H9 (cell line): ENCODE data around the gene MBTD1. TPM values are rescaled to one million over a fixed set of nuclear protein-coding genes. Genes with fewer than 3 reads are reported as not detected.

Source experiments
- DNase-seq: peaks from one replicate; pipeline ENCODE4 v3.0.0-alpha.2; 2017
- H2AFZ ChIP-seq: one replicate; pipeline ENCODE4 v1.6.1; 2013; ENCODE audit warnings: mild to moderate bottlenecking, low read length, control low read depth, moderate library complexity
- H2AK5ac ChIP-seq: 2 replicates; pipeline ENCODE4 v1.6.1; 2013; ENCODE audit warnings: low read length, control low read depth, mixed read lengths; ENCODE audit not compliant: insufficient read length
- H2BK120ac ChIP-seq: one replicate; pipeline ENCODE4 v1.6.1; 2013; ENCODE audit warnings: low read depth, mild to moderate bottlenecking, low read length, control low read depth, inconsistent platforms; ENCODE audit not compliant: poor library complexity, severe bottlenecking
- H2BK12ac ChIP-seq: 2 replicates; pipeline ENCODE4 v1.6.1; 2013; ENCODE audit warnings: low read length, control low read depth, mixed read lengths, low read depth; ENCODE audit not compliant: insufficient read length
- H2BK15ac ChIP-seq: 2 replicates; pipeline ENCODE4 v1.6.1; 2013; ENCODE audit warnings: low read depth, low read length, control low read depth
- H2BK20ac ChIP-seq: one replicate; pipeline ENCODE4 v1.6.1; 2013; ENCODE audit warnings: low read depth, mild to moderate bottlenecking, low read length, control low read depth, inconsistent platforms; ENCODE audit not compliant: poor library complexity, severe bottlenecking
- H2BK5ac ChIP-seq: 2 replicates; pipeline ENCODE4 v1.6.1; 2013; ENCODE audit warnings: low read length, control low read depth, mixed read lengths; ENCODE audit not compliant: insufficient read length
- H3K14ac ChIP-seq: 2 replicates; pipeline ENCODE4 v1.6.1; 2013; ENCODE audit warnings: low read length, control low read depth; ENCODE audit not compliant: insufficient read depth
- H3K18ac ChIP-seq: 2 replicates; pipeline ENCODE4 v1.6.1; 2013; ENCODE audit warnings: low read depth, mild to moderate bottlenecking, mixed read lengths, low read length, control low read depth; ENCODE audit not compliant: insufficient read length
- H3K23ac ChIP-seq: 2 replicates; pipeline ENCODE4 v1.6.1; 2013; ENCODE audit warnings: low read length, control low read depth, mixed read lengths, low read depth; ENCODE audit not compliant: insufficient read length
- H3K23me2 ChIP-seq: 2 replicates; pipeline ENCODE4 v1.6.1; 2013; ENCODE audit warnings: low read depth, mild to moderate bottlenecking, mixed read lengths, low read length, control low read depth; ENCODE audit not compliant: insufficient read length, poor library complexity, severe bottlenecking
- H3K27ac ChIP-seq: 2 replicates; pipeline ENCODE4 v1.5.1; 2013; ENCODE audit warnings: low read length, control low read depth, mixed read lengths, low read depth; ENCODE audit not compliant: insufficient read length
- H3K27me3 ChIP-seq: 2 replicates; pipeline ENCODE4 v1.6.1; 2013; ENCODE audit warnings: low read length, control low read depth, inconsistent platforms; ENCODE audit not compliant: insufficient read depth
- H3K4ac ChIP-seq: 2 replicates; pipeline ENCODE4 v1.6.1; 2013; ENCODE audit warnings: low read depth, mild to moderate bottlenecking, control low read depth, inconsistent platforms, low read length, moderate library complexity
- H3K4me1 ChIP-seq: 2 replicates; pipeline ENCODE4 v1.6.1; 2013; ENCODE audit warnings: low read length, control low read depth, inconsistent platforms; ENCODE audit not compliant: insufficient read depth
- H3K4me2 ChIP-seq: 2 replicates; pipeline ENCODE4 v1.6.1; 2013; ENCODE audit warnings: low read length, control low read depth, mixed read lengths; ENCODE audit not compliant: insufficient read length, insufficient read depth
- H3K56ac ChIP-seq: 2 replicates; pipeline ENCODE4 v1.6.1; 2013; ENCODE audit warnings: low read depth, mild to moderate bottlenecking, mixed read lengths, low read length, control low read depth; ENCODE audit not compliant: insufficient read length
- H3K79me1 ChIP-seq: 2 replicates; pipeline ENCODE4 v1.6.1; 2013; ENCODE audit warnings: low read depth, mild to moderate bottlenecking, moderate library complexity, low read length, control low read depth, inconsistent platforms; ENCODE audit not compliant: insufficient read depth, poor library complexity, severe bottlenecking
- H3K79me2 ChIP-seq: 2 replicates; pipeline ENCODE4 v1.6.1; 2013; ENCODE audit warnings: low read length, control low read depth, inconsistent platforms; ENCODE audit not compliant: insufficient read depth
- H3K9ac ChIP-seq: 2 replicates; pipeline ENCODE4 v1.6.1; 2013; ENCODE audit warnings: low read length, control low read depth, mixed read lengths; ENCODE audit not compliant: insufficient read length; ENCODE audit errors: extremely low read depth
- H3K9me3 ChIP-seq: one replicate; pipeline ENCODE4 v1.6.1; 2013; ENCODE audit warnings: low read depth, low read length, inconsistent platforms; ENCODE audit not compliant: control insufficient read depth
- H3T11ph ChIP-seq: one replicate; pipeline ENCODE4 v1.6.1; 2013; ENCODE audit warnings: mild to moderate bottlenecking, low read length, control low read depth, inconsistent platforms
- H4K20me1 ChIP-seq: one replicate; pipeline ENCODE4 v1.6.1; 2013; ENCODE audit not compliant: control insufficient read depth, insufficient read length, insufficient read depth
- H4K5ac ChIP-seq: 2 replicates; pipeline ENCODE4 v1.6.1; 2013; ENCODE audit warnings: low read depth, mild to moderate bottlenecking, mixed read lengths, low read length, control low read depth; ENCODE audit not compliant: insufficient read length
- H4K8ac ChIP-seq: replicated peaks from 2 replicates; pipeline ENCODE4 v1.6.1; 2013; ENCODE audit warnings: low read length, control low read depth, mixed read lengths, low read depth; ENCODE audit not compliant: insufficient read length
- H4K91ac ChIP-seq: 2 replicates; pipeline ENCODE4 v1.6.1; 2013; ENCODE audit warnings: low read depth, mild to moderate bottlenecking, moderate library complexity, mixed read lengths, low read length, control low read depth; ENCODE audit not compliant: insufficient read length
- H3K27ac Mint-ChIP-seq, 3 experiments: 2 replicates in 2 of 3; 3 replicates in 1 of 3; pipeline ENCODE4 v1.8.0; 2020 to 2021; ENCODE audit warnings: mixed read lengths in 3 of 3, mild to moderate bottlenecking in 1 of 3, moderate library complexity in 1 of 3
- H3K27me3 Mint-ChIP-seq: 2 replicates; pipeline ENCODE4 v1.8.0; 2021; ENCODE audit warnings: low read depth, mild to moderate bottlenecking, moderate library complexity, mixed read lengths
- H3K36me3 Mint-ChIP-seq, 3 experiments: 2 replicates in 2 of 3; 3 replicates in 1 of 3; pipeline ENCODE4 v1.8.0; 2020 to 2021; ENCODE audit warnings: low read depth in 3 of 3, mixed read lengths in 3 of 3; ENCODE audit not compliant: insufficient read depth in 1 of 3
- H3K4me1 Mint-ChIP-seq, 2 experiments: 2 replicates each; pipeline ENCODE4 v1.8.0; 2020; ENCODE audit warnings: mixed read lengths in 2 of 2
- H3K4me3 Mint-ChIP-seq, 2 experiments: 2 replicates in 1 of 2; 3 replicates in 1 of 2; pipeline ENCODE4 v1.8.0; 2020 to 2021; ENCODE audit warnings: mild to moderate bottlenecking in 2 of 2, mixed read lengths in 2 of 2, moderate library complexity in 1 of 2
- H3K9me3 Mint-ChIP-seq, 2 experiments: 2 replicates in 1 of 2; 3 replicates in 1 of 2; pipeline ENCODE4 v1.8.0; 2020; ENCODE audit warnings: mild to moderate bottlenecking in 2 of 2, mixed read lengths in 2 of 2, moderate library complexity in 1 of 2
- CTCF ChIP-seq: fragments of 200-600 bp; sonication (generic); conservative IDR thresholded peaks from 3 replicates; pipeline ENCODE4 v1.8.0; 2021; ENCODE audit warnings: antibody characterized with exemption, mild to moderate bottlenecking
- WGBS: extraction: QIAGEN DNeasy Blood & Tissue Kit; methylation state at CpG from one replicate; pipeline ENCODE4 v1.1.7; 2013; ENCODE audit warnings: missing lambda C conversion rate, low lambda C conversion rate, mixed read lengths; ENCODE audit not compliant: insufficient read length; ENCODE audit errors: extremely low coverage; 5-methylcytosine and 5-hydroxymethylcytosine counted together
- total RNA-seq: library from RNA; stranded (reverse); gene quantifications from 2 replicates; pipeline ENCODE4 v1.2.1, GENCODE V29; 2021

The MBTD1 gene
- total RNA-seq, 1 experiment from 2014 or later: 49.6 TPM

- Histone ChIP-seq H4K8ac (no peak overlapping the region), H3K27me3 (no peaks in the 10 kb centered on the region), H3K27ac (no peak overlapping the region), H2AK5ac (no peak overlapping the region), H3K4ac (no peak overlapping the region), H3K56ac (no peak overlapping the region), H2BK20ac (no peak overlapping the region), H3T11ph (no peak overlapping the region), H3K14ac (no peak overlapping the region), H4K91ac (no peak overlapping the region), H2BK5ac (no peak overlapping the region), H3K79me1 (peaks cover 4% of the 10 kb centered on the region), H2BK15ac (no peak overlapping the region), H4K20me1 (no peaks in the 10 kb centered on the region), H3K23me2 (peaks cover 8% of the 10 kb centered on the region), H3K18ac (no peak overlapping the region), H3K9ac (no peak overlapping the region), H2BK12ac (no peak overlapping the region), H3K23ac (no peak overlapping the region), H2BK120ac (no peak overlapping the region), H3K4me1 (peaks cover 4% of the 10 kb centered on the region; the same call in 1 of the 2 replicates), H3K79me2 (peaks cover 26% of the 10 kb centered on the region), H3K4me2 (no peak overlapping the region), H4K5ac (no peak overlapping the region), H3K9me3 (no peaks in the 10 kb centered on the region), H2AFZ (no peak overlapping the region)
- no peak for TF ChIP-seq CTCF
- no peak overlapping the region; a peak in 1 of 7 replicates for H3K27ac Mint-ChIP-seq
- H3K9me3 Mint-ChIP-seq: peaks cover 2 to 4% of the 10 kb centered on the region in 2 experiments; a peak in 2 of 5 replicates
- H3K36me3 Mint-ChIP-seq: peaks cover 34 to 72% (median 60%) of the 10 kb centered on the region in 3 experiments
- WGBS: no CpG with 5 or more reads among the region's 3 CpGs
- DNase-seq: no peak
- H3K4me3 Mint-ChIP-seq: no peak overlapping the region
- peaks cover 12 to 19% of the 10 kb centered on the region in 2 experiments for H3K4me1 Mint-ChIP-seq
- H3K27me3 Mint-ChIP-seq: peaks cover 1% of the 10 kb centered on the region; the same call in 1 of the 2 replicates
These were observed 3.7 kb downstream of the MBTD1 start for GRCh38 chr17:51256101-51256500.
